GM21360 (cell line): ENCODE data around the gene GLRA1.
"Not testable (repeated sequence)": the region's sequence is repeated elsewhere in the genome, so short reads cannot be mapped to it uniquely, and the experiment has no call there.

Source experiments
- ATAC-seq: cut with Tn5 transposase; IDR thresholded peaks from one replicate; pipeline ENCODE4 v1.9.1; 2021; ENCODE audit warnings: mild to moderate bottlenecking, moderate library complexity; ENCODE audit not compliant: unreplicated experiment

The GLRA1 gene

GRCh38 chr5:151822141-151822540 lies 102.5 kb downstream of the GLRA1 start:
- ATAC-seq, result no peak

- ATAC-seq, result no peak
Observed at GRCh38 chr5:151820903-151821302, 103.7 kb downstream of the GLRA1 start.

DNA sequence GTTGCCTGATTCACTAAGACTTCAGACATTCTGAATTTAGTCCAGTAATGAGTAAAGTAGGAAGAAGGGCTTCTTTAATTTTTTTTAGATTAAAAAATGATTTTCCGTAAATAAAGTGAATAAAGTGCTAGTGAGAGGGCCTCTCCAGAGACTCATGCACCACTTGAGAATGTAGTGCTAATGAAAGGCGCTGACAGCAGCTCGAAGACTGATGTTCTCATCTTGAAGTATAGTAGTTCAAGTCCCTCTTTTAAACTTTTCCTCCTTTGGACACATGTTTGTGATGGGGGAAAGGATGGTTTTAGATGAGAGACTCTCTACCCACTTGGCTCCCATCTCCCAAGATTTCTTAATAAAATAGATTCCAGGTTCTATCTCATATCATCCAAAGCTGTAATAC lies 104.4 kb downstream of the GLRA1 start:
- no peak for ATAC-seq

GRCh38 chr5:151819830-151820229 lies 104.8 kb downstream of the GLRA1 start:
- no peak for ATAC-seq

- no peak for ATAC-seq
Observed at GRCh38 chr5:151815051-151815450, 109.6 kb downstream of the GLRA1 start.

DNA sequence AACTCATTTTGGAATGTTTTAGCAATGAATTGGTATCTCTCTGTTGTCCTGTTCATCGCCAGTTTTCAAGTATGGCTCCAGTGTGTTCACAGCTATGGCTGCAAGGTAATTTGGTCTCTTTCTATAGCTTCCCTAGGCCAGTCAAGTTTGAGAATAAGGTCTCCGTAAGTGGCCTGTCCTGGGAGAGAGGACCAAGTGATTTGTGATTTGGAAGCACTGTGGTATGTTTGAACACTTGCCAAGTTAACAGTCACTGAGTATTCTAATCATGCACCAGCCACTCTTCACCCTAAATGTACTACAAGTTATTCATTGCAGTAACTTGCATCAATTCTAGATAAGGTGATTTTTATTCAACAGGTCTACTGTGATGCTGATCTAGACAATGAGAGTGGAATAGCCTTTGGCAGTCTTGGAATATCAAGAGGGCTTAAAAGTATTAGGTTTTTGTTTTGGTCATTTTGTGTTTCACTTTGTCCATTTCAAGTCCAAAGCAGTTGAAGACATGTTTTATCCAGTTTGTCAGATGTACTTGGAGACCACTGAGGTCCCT lies 111.8 kb downstream of the GLRA1 start:
- ATAC-seq, result no peak

DNA sequence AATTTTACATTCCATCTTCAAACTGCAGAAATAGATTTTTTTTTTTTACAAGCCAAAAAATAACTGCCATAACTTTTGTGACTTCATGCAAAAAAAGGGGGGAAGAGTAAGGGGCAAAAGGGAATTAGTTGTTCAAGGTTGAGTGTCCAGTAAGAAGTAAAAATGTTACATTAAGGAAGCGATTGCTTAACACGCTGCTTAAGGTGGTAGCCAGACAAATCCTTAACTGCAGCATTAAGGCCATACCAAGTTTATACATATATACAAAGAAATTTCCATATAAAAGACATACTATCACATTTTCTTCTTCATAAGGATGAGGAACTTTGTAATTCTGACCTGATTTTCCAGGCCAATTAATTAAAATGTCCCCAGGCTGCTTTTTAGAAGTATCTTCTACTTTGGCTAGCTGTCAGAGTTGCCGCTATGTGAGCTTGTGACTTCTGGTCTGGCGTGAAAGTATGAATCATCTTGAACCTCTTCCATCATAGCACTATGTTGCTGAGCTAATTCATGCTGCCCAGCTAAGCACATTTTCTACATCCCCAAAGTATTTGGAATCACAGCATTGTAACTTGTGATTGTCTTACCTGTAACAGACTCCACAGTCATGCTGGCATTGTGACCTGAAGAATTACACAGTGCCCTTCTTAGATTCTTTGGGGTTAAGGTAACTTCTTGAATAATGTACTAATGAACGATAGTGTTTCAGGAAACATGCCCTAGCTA lies 112.9 kb downstream of the GLRA1 start:
- no peak for ATAC-seq

- ATAC-seq, result no peak
Observed at GRCh38 chr5:151810897-151811296, 113.8 kb downstream of the GLRA1 start.

DNA sequence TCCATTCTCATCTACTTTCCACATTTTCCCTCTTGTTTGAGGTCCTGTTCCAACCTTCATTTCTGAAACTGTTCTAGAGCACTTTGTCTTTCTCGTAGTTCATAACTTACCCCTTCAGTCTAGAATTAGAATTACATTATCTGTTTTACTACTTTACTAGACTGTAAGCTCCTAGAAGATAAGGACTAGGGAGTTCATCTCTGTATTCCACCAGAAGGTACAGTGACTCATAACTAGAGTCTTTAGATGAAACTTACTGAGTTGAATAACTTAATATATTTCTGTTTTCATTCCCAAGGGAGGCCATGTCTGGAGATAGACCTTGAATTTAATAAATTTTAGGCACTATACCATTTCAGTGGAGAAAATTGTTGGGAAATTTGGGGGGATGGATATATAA lies 114.2 kb downstream of the GLRA1 start:
- no peak for ATAC-seq

DNA sequence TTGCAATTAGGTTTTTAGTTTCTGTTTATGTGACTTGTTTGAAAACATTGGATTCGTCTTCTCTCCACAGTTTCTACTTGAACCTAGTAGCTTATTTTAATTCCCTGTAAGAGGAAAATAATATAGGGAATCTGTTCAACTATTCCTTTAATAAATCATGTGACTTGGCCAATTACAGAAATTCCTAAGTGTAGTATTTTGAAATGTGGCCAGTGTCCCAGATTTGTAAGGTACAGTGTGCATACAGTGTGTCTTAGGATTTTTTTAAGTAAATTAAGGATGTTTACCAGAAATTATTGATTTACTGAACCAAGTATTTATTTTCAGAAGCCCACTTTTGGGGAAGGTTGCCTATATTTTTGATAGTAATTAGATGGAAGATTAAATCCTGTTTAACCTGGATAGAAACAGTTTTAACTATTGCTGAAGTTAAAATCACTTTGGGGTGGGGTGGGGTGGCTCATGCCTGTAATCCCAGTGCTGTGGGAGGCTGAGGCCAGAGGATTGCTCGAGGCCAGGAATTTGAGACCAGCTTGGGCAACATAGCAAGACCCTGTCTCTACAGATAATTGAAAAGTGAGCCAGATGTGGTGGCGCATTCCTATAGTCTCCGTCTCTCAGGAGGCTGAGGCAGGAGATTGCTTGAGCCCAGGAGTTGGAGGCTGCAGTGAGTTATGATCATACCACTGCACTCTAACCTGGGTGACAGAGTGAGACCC lies 116.0 kb downstream of the GLRA1 start:
- ATAC-seq, result no peak

DNA sequence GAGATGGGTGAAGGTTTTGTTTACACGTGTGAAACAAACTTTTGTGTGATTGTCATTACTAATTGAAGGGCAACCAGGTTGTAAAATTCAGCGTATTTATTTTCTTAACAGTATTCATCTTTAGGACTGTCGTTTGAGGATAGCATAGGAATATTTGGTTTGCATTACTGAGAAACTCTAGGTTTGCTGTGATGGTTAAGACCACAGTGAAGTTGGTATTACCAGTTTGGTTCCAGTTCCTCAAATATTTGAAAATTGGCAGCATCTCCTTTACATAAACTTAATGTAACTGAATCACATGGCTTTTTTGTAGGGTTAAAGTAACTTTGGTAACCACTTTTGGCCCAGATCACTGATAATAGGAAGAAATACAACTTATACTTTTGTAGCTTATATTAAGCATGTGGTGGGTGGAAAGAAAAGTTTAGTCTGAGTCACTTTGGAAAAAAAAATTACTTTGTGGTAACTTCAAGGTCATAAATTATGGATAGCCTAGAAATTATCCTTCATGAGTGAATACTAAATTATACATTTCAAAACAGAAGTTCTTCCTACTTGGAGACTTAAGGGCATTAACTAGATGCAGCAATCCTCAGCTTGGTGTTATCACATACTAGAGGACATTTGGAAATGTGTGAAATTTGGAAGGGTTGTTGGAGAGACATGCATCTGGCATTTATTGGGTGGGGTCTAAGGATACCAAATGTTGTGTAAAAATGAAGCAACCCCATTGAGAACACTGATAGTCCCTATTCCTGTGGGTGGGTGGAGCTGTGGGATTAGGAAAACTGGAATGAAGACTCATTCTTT lies 119.0 kb downstream of the GLRA1 start:
- no peak for ATAC-seq

DNA sequence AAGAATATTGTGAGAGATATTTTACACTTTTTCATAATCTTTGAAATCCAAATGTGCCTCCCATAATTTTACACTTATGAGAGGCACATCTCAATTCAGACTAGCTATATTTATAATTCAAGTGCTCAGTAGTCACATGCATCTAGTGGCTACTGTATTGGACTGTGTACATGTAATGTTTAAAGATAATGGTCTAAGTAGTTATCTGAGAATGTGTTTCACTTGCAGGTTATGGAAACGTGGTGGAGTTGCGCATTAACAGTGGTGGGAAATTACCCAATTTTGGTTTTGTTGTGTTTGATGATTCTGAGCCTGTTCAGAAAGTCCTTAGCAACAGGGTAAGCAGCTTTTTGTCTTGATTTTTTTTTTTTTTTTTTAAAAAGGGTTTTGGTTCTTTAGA lies 124.1 kb downstream of the GLRA1 start:
- no peak for ATAC-seq

GRCh38 chr5:151799407-151799806 lies 125.2 kb downstream of the GLRA1 start:
- ATAC-seq, result no peak

DNA sequence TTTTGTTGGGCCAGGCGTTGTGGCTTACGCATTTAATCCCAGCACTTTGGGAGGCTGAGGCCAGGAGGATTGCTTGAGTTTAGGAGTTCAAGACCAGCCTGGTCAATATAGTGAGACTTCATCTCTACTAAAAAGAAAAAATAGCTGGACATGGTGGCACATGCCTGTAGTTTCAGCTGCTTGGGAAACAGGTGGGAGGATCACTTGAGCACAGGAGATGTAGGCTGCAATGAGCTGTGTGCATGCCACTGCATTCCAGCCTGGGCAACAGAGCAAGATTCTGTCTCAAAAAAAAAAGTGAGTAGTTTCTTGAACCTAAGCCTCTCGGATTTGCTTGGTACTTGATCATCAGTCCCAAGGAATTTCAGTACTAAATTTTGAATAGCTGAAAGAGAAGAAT lies 126.0 kb downstream of the GLRA1 start:
- no peak for ATAC-seq

DNA sequence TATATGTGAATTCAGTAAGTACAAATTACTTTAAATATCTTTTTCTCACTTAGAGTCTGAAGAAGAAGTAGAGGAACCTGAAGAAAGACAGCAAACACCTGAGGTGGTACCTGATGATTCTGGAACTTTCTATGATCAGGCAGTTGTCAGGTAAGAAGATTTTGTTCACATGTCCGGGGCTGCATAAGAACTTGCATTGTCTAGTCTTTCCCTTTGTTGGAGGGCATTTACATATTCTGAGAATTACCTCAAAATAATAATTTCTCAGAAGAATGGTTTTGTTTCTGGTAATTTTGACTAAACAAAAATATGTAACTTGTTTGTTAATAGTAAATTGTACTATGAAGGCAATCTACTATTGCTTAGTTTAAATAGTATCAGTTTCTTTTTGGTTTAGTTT lies 129.2 kb downstream of the GLRA1 start:
- no peak for ATAC-seq

GRCh38 chr5:151793358-151793757 lies 131.3 kb downstream of the GLRA1 start:
- no peak for ATAC-seq

GRCh38 chr5:151787817-151788216 lies 136.8 kb downstream of the GLRA1 start:
- no peak for ATAC-seq

DNA sequence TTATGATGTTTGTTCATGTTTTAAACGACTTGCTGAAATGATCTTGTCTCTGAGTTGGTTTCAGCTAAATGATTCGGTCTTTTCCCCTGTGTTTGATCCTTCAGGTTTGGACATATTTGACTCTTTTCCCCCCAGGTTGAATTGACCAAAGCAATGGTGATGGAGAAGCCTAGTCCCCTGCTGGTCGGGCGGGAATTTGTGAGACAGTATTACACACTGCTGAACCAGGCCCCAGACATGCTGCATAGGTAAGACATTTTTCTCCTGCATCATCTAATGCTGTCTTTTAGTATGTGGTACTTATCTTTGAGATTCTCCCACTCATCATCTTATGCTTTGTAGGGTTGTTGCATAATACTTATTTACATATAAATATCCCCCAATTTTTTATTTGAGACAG lies 138.2 kb downstream of the GLRA1 start:
- ATAC-seq, result no peak

GRCh38 chr5:151784141-151784540 lies 140.5 kb downstream of the GLRA1 start:
- ATAC-seq, result no peak

- not testable (repeated sequence) for ATAC-seq
Observed at GRCh38 chr5:151783664-151784063, 141.0 kb downstream of the GLRA1 start.

GRCh38 chr5:151781201-151781600 lies 143.4 kb downstream of the GLRA1 start:
- no peak for ATAC-seq
